Measurements from ENCODE around the gene CCR3. TPM values are rescaled to one million over a fixed set of nuclear protein-coding genes. Genes with fewer than 3 reads are reported as not detected.

The CCR3 gene
- total and polyA plus RNA-seq, 9 of the 15 experiments (the other 6 are each of a cell fraction or from before 2014, with no cell fraction given): not detected

DNA sequence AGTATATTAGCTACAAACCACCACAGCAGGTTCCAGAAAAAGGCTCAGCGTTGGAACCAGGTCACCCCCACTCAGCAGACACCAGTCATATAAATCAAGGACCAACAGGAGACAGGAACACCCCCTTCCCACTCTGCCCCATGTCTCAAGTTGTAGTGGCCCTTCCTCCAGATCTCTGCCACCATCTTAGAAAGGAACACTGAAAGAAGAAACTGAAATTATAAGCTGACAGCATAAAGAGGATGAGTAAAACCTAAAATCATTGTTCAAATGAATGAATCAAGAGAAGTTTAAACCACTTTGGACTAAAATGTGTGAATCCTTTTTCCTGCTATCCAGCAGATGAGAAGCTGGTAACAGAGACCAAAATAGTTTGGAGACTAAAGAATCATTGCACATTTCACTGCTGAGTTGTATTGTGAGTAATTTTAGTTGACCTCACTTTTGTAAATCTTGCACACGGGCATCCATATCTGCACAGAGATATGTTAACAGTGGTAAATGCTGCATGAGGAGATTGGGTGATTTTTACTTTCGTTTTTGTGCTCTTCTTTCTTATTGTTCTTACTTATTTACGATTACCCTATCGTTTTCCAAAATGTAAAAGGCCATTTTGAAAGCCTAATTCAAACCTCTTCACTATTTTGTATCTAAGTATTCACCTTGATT lies 19.8 kb downstream of the CCR3 start:
- H4K20me1 ChIP-seq (replicated peaks; ENCODE audit: control insufficient read depth, insufficient read depth, low read length): no peaks in the 10 kb centered on the region
- no peak overlapping the region for H3K4me2 ChIP-seq (ENCODE audit: insufficient read depth, low read length)
- WGBS (ENCODE audit: insufficient coverage, low coverage, missing lambda C conversion rate): 0% methylated on average over 5 of the region's 5 CpGs
- DNase-seq (ENCODE audit: extremely low read depth in 1 of 4, low spot score in 3 of 4) (no peak), FAIRE-seq (no peak), ATAC-seq (no peak)
- in situ Hi-C loops (cut with MboI) (no loop called here), intact Hi-C loops (cut with micrococcal nuclease) (no loop called here)
- H2AFZ ChIP-seq (ENCODE audit: low read depth, low read length): no peak overlapping the region
- POLR2A ChIA-PET: no interaction called here
- H3K9me1 ChIP-seq (ENCODE audit: control insufficient read depth, insufficient read depth, low read length): no peaks in the 10 kb centered on the region
- H3K36me3 ChIP-seq (ENCODE audit: control insufficient read depth, insufficient read depth, low read length): no peaks in the 10 kb centered on the region
- H3K9ac ChIP-seq (ENCODE audit: insufficient read depth in 1 of 2, low read depth in 2 of 2, low read length in 2 of 2): no peak overlapping the region
- no peaks in the 10 kb centered on the region for H3K4me1 ChIP-seq (replicated peaks in 1 of 2; ENCODE audit: control insufficient read depth in 2 of 2, insufficient read depth in 2 of 2, low read length in 2 of 2)
- H3K4me3 ChIP-seq: no peak overlapping the region
- BruUV-seq (replicated peaks): no TSS peak
- H3K27ac ChIP-seq (ENCODE audit: extremely low read depth, low read depth, low read length): no peak overlapping the region
- H3K79me2 ChIP-seq (ENCODE audit: control insufficient read depth, insufficient read depth, low read length): no peaks in the 10 kb centered on the region
- CTCF ChIA-PET (ENCODE audit: low intra/inter-chr PET ratio): no interaction called here
- H3K9me3 ChIP-seq (replicated peaks; ENCODE audit: control insufficient read depth, insufficient read depth, low read depth, low read length): no peaks in the 10 kb centered on the region
- peaks cover 9 to 12% of the 10 kb centered on the region in 2 experiments; a peak in 2 of 5 replicates for H3K27me3 ChIP-seq (ENCODE audit: control insufficient read depth in 2 of 2, insufficient read depth in 2 of 2, low read length in 2 of 2)
- TF ChIP-seq PHB (CRISPR knock-in tag; IDR thresholded peaks at IDR 0.05): no peak
- TF ChIP-seq TCF7 (IDR thresholded peaks at IDR 0.05; ENCODE audit: borderline replicate concordance): no peak
- TF ChIP-seq ZNF431 (CRISPR knock-in tag; IDR thresholded peaks at IDR 0.05): no peak
- no peak for TF ChIP-seq ZNF609 (CRISPR knock-in tag; IDR thresholded peaks at IDR 0.05; ENCODE audit: borderline replicate concordance)
- no peak for TF ChIP-seq XRCC3 (IDR thresholded peaks at IDR 0.05)
- TF ChIP-seq SIN3B (IDR thresholded peaks at IDR 0.05; ENCODE audit: low read depth): no peak
- TF ChIP-seq HDAC2 (IDR thresholded peaks at IDR 0.05): no peak
- no peak for TF ChIP-seq PBX2 (CRISPR knock-in tag; IDR thresholded peaks at IDR 0.05; ENCODE audit: low read depth)
- TF ChIP-seq PBX2 (tag; conservative IDR thresholded peaks at IDR 0.05; ENCODE audit: low read depth): no peak
- no peak for TF ChIP-seq CTCF (IDR thresholded peaks at IDR 0.05 in 2 of 3, conservative IDR thresholded peaks at IDR 0.05 in 1 of 3; ENCODE audit: insufficient read depth in 2 of 3, low read depth in 1 of 3, low read length in 3 of 3)
- TF ChIP-seq PPARD (CRISPR knock-in tag; IDR thresholded peaks at IDR 0.05): no peak
- TF ChIP-seq, protein P1, sequence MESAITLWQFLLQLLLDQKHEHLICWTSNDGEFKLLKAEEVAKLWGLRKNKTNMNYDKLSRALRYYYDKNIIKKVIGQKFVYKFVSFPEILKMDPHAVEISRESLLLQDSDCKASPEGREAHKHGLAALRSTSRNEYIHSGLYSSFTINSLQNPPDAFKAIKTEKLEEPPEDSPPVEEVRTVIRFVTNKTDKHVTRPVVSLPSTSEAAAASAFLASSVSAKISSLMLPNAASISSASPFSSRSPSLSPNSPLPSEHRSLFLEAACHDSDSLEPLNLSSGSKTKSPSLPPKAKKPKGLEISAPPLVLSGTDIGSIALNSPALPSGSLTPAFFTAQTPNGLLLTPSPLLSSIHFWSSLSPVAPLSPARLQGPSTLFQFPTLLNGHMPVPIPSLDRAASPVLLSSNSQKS (CRISPR knock-in tag; IDR thresholded peaks at IDR 0.05): no peak

Measured in K562 (cell line).